Progenitor cell of endocrine pancreas (in vitro differentiated cells): ENCODE results near the gene RPP25. TPM values are rescaled to one million over a fixed set of nuclear protein-coding genes. Genes with fewer than 3 reads are reported as not detected.
A peak's percentile ranks its signal among the peaks of the same experiment; 100 is the strongest.

Source experiments
- DNase-seq: peaks from one replicate; pipeline ENCODE4 v3.0.0; 2021; ENCODE audit warnings: low spot score; ENCODE audit not compliant: unreplicated experiment
- H3K27ac Mint-ChIP-seq: 2 replicates; pipeline ENCODE4 v1.8.0; 2021; ENCODE audit warnings: mild to moderate bottlenecking, moderate library complexity, mixed read lengths
- H3K27me3 Mint-ChIP-seq: 2 replicates; pipeline ENCODE4 v1.8.0; 2021; ENCODE audit warnings: mixed read lengths
- H3K36me3 Mint-ChIP-seq: 2 replicates; pipeline ENCODE4 v1.8.0; 2022; ENCODE audit warnings: mixed read lengths; ENCODE audit not compliant: insufficient read depth
- H3K4me1 Mint-ChIP-seq: 2 replicates; pipeline ENCODE4 v1.8.0; 2021; ENCODE audit warnings: low read depth, mixed read lengths
- H3K4me3 Mint-ChIP-seq: 2 replicates; pipeline ENCODE4 v1.8.0; 2021; ENCODE audit warnings: low read depth, mild to moderate bottlenecking, moderate library complexity, mixed read lengths
- H3K9me3 Mint-ChIP-seq: 2 replicates; pipeline ENCODE4 v1.8.0; 2021; ENCODE audit warnings: low read depth, mixed read lengths
- CTCF ChIP-seq: fragments of 200-600 bp; sonication (generic); IDR thresholded peaks from one replicate; pipeline ENCODE4 v1.5.0; 2021; ENCODE audit warnings: antibody characterized with exemption, mild to moderate bottlenecking; ENCODE audit not compliant: unreplicated experiment
- long read RNA-seq: library from polyadenylated mRNA; unstranded; transcript quantifications from one replicate; pipeline ENCODE4 v2.0.0, GENCODE V29; 2020
- total RNA-seq: library from RNA; stranded (reverse); gene quantifications from 2 replicates; pipeline ENCODE4 v1.2.1, GENCODE V29; 2021

Gene RPP25
- total RNA-seq: 0.74 and 1.1 TPM in 2 replicates
- long read RNA-seq: 0 reads

GRCh38 chr15:74956648-74957475 is at the start of gene RPP25:
Gene RPP25 (minus strand): TSS chr15:74956772. CDS start chr15:74956583, 189 bp downstream.
- peak within 1 kb of the TSS; percentile 45 for H3K27ac Mint-ChIP-seq
- H3K4me1 Mint-ChIP-seq: peaks cover 5% of the 10 kb centered on the region
- no peaks in the 10 kb centered on the region for H3K36me3 Mint-ChIP-seq
- DNase-seq: peak; percentile 36
- peak within 1 kb of the TSS; percentile 53 for H3K4me3 Mint-ChIP-seq
- no peaks in the 10 kb centered on the region for H3K9me3 Mint-ChIP-seq
- H3K27me3 Mint-ChIP-seq: peaks cover 65% of the 10 kb centered on the region
- TF ChIP-seq CTCF: no peak

- TF ChIP-seq CTCF: no peak
- H3K27me3 Mint-ChIP-seq: no peaks in the 10 kb centered on the region
- DNase-seq: no peak
- no peak overlapping the region for H3K27ac Mint-ChIP-seq
- H3K4me1 Mint-ChIP-seq: peaks cover 3% of the 10 kb centered on the region
- no peaks in the 10 kb centered on the region for H3K9me3 Mint-ChIP-seq
- no peak overlapping the region for H3K4me3 Mint-ChIP-seq
- peaks cover 12% of the 10 kb centered on the region for H3K36me3 Mint-ChIP-seq
These were observed 45.8 kb upstream of the RPP25 start for GRCh38 chr15:75002398-75002797.

- Mint-ChIP-seq H3K4me3 (no peak overlapping the region), H3K36me3 (peaks cover 12% of the 10 kb centered on the region), H3K4me1 (peaks cover 7% of the 10 kb centered on the region), H3K27ac (no peak overlapping the region), H3K27me3 (no peaks in the 10 kb centered on the region), H3K9me3 (no peaks in the 10 kb centered on the region)
- TF ChIP-seq CTCF: no peak
- DNase-seq: no peak
These were observed 44.7 kb upstream of the RPP25 start for GRCh38 chr15:75001310-75001709.

GRCh38 chr15:74997543-74997942 is 41.0 kb upstream of the RPP25 start:
- TF ChIP-seq CTCF: no peak
- Mint-ChIP-seq H3K36me3 (peaks cover 10% of the 10 kb centered on the region), H3K27ac (no peak overlapping the region)

GRCh38 chr15:74997141-74997540 is 40.6 kb upstream of the RPP25 start:
- H3K27me3 Mint-ChIP-seq: peaks cover 2% of the 10 kb centered on the region
- peaks cover 9% of the 10 kb centered on the region for H3K4me1 Mint-ChIP-seq

More at GRCh38 chr15:74997543-74997942, 41.0 kb upstream of the RPP25 start:
- DNase-seq: no peak
- peak overlapping the region; percentile 24 for H3K4me3 Mint-ChIP-seq
- H3K27me3 Mint-ChIP-seq: peaks cover 2% of the 10 kb centered on the region
- H3K4me1 Mint-ChIP-seq: peaks cover 9% of the 10 kb centered on the region
- H3K9me3 Mint-ChIP-seq: no peaks in the 10 kb centered on the region

More at GRCh38 chr15:74997141-74997540, 40.6 kb upstream of the RPP25 start:
- no peak for TF ChIP-seq CTCF
- Mint-ChIP-seq H3K9me3 (no peaks in the 10 kb centered on the region), H3K4me3 (peak overlapping the region; percentile 4), H3K36me3 (peaks cover 8% of the 10 kb centered on the region), H3K27ac (no peak overlapping the region)
- DNase-seq: no peak
